A204.1 (cell line): ENCODE results near the gene CSTF1.

ENCODE experiments used
- FAIRE-seq: peaks from 2 replicates; lab custom pipeline; 2012; peaks lifted over from hg19 to GRCh38; lab: Jason Lieb, UNC

Gene CSTF1

DNA sequence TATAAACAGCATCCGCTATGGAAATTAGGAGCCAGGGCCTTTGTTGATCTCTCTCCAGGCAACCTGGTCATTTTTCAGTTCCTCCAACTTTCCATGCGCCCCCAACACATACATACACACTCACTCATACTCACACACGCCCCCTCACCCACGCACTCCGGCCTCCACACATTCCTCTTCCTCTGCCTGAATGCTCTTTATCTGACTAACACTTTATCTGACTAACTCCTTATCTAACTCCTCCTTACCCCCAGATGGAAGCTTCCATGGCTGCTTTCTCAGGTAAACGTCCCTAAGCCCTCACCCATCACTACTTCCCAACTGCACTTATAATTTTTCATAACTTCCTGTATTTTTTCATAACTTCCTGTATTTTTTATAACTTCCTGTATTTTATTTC lies 37.1 kb downstream of the CSTF1 start:
- FAIRE-seq, result no peak

DNA sequence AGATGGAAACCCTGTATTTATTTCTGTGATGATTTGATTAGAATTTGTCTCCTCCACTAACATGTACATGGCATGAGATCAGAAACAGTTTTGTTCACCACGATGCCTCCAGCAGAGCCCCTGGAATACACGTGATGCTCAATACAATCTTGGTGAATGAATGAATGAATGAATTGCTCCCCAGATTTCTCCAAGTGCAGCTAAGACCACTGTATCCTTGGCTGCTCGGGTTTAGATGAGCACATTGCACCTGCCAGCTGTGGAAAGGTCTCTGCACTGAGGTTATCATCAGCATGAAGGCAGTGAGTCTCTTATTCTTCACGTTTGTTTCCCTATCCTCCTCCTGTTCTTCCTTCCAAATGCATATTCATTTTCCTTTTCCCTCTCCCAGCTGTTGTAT lies 37.5 kb downstream of the CSTF1 start:
- FAIRE-seq, result no peak

DNA sequence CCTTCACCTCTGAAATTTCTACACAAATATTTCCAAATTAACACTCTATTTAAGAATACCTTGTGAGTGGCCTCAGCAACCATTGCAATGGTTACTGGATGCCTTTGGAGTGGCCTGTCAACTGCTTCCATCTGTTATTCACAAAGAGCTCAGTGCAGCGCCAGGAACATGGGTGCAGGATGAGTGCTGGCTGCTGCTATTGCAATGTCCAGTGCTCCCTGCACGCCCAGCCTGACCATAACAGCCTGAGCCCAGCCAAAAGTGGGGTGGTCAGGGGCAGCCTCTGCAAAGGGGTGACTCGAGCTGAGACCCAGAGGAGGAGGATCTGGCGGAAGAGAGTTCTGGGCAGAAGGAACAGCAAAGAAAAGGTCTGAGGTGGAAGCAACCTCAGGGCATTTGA lies 38.0 kb downstream of the CSTF1 start:
- no peak for FAIRE-seq

DNA sequence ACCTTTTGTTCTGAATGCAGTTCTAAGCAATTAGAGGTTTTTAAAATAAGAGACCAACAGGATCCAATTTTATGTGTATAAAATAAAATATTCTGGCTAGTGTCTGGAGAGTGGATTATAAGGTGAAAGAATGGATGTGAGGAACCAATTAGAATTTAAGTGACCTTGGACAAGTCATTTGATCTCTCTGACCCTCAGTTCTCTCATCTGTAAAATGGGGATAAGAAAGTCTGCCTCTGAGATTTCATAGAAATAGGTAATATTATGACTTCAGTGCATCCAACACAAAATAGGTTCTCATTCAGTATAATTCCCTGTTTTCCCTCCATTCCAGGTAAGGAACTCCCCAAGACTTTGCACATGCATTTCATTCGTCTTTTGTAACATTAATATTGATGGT lies 38.5 kb downstream of the CSTF1 start:
- FAIRE-seq, result no peak

- no peak for FAIRE-seq
Observed at GRCh38 chr20:56431471-56431870, 39.0 kb downstream of the CSTF1 start.

DNA sequence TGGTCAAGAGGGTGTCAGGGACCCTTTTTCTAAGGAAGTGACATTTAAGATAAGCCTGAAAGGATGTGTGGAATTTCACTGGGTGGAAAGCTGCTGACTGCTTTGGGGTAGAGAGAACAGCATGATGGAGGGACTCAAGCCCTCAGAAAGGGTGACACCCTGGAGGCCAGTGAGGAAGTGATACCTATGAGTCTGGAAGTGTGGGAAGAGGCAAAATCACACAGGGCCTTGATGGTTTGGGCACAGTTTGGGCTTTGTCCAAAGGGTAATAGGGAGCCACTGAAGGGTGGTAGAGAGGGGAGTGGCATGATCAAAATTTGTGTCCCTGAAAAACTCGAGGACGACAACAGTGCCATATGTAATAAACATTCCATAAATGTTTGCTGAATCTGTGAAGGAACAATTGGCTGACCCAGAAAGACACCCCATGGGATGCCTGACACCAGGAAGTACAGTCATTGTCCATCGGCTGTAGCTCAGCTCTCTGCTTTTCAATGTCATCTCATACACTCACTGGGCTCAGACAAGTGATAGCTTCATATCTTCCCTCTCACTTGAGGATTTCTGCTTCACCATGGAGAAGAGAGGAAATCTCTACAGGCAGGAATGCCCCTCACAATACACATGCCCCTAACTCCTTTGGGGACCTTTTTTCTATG lies 40.9 kb downstream of the CSTF1 start:
- no peak for FAIRE-seq

DNA sequence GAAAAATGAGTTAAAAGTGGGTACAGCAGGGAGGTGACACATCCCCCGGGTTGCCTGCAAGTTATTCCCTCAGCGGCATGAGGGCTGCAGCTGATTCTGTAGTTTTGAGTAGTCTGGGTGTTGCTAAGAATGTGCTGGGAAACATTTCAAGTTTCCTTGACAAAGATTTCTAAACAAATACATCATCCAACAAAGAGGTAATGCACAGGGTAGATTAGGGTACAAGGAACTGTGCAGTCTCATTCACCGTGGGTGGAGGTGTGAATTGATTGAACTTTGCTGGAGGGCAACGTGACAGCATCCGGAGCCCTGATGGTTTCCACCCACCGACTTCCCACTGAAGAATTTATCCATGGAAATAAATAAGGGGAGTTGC lies 41.4 kb downstream of the CSTF1 start:
- FAIRE-seq, result no peak

GRCh38 chr20:56437196-56437960 lies 44.9 kb downstream of the CSTF1 start:
- FAIRE-seq, result no peak

DNA sequence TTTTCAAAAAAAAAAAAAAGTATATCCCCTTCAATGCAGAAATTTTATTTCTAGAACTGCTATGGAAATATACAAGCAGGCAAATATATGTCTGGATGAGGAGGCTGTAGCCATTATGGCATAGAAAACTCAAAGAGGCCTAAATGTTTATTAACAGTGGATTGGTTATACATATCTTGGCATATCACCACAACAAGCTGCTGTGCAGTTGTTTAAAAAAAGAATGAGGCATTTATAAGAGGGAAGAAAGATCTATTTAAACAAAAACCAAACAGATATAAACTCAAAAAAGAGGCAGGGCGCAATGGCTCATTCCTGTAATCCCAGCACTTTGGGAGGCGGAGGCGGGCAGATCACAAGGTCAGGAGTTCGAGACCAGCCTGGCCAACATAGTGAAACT lies 45.8 kb downstream of the CSTF1 start:
- FAIRE-seq, result no peak

- no peak for FAIRE-seq
Observed at GRCh38 chr20:56439771-56440291, 47.4 kb downstream of the CSTF1 start.

DNA sequence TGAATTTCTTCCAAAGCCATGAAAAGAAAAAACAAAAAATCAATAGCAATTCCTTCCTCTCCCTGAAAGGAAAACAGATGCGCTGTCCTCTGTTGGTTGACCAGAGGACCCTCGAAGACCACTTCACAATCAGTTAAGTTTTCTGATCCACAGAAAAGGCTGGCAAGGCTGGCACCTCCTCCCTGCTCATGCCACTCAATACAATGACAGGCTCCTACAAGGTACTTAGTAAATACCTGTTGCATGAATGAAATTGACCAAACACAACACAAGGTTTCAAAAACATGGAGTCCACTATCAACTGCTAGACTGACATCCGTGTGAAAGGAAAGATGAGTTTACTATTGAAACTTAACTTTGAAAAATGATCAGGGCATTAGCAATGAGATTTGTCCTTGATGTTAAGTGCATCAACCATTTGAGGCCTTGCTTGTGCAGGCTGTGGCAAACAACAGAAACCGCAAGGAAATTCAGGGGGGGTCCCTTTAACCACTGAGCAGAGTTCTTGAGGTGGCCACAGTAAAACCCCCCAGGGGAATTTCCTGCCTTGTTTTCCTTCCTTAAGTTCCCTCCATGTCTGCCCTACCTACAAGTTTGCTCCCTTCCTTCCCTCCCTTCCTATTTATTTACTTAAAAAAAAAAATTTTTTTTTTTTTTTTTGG lies 48.0 kb downstream of the CSTF1 start:
- FAIRE-seq, result no peak

DNA sequence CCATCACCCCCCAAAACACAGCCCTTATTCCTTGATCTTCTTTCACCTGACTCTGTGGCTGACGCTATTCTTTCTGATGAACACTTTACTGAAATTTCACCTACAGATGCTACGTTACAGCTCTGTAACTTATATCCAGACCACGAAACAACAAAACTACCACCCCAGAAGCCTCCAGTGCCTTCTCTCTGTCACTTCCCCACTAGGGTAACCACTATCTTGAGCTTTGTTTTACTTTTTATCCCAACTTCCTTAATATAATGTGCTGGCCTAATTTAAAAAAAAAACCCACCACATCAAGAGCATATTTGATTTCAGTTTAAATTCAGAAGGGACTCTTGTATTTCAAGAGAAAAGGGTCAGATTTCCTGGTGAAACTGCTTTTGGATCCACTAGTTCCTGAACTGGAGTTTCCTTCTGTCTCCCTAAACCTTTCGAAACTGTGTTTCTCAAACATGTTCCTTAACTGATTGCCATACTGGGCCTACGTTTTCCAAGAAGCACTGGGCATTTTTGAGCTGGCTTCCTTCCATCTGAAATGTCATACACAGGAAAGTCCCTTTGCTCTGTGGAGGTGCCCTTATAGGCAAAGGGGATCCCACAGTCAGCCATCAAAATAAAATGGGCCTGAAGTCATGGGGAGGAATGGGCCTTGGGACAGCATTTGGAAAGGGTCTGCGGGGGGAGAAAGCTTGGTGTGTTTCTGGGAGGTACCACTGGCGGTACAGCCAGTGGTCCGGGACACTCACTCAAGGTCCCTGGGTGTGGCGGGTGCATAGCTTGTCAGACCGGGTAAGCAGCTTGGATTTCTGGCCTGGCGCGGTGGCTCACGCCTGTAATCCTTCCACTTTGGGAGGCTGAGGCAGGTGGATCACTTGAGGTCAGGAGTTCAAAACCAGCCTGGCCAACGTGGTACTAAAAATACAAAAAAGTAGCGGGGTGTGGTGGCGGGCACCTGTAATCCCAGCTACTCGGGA lies 50.2 kb downstream of the CSTF1 start:
- no peak for FAIRE-seq

- FAIRE-seq, result no peak
Observed at GRCh38 chr20:56443654-56444540, 51.5 kb downstream of the CSTF1 start.

DNA sequence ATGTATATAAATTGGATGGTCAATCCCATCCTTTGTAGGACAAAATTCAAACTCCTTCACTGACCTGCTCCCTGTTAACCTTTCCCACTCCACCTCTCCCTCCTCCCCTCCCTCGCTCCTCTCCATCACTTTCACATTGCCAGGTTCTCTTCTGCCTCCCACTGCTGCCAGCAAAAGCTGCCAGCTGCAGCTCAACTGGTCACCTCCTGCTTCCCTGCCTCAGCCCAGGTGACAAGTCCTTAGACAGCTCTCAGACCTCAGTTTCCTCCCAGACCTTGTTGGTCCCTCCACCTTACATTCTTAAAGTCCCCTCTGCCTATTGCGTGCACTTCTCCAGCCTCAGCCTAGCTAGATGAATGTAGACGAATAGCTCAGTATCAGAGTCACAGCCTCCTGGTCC lies 52.7 kb downstream of the CSTF1 start:
- FAIRE-seq, result no peak

GRCh38 chr20:56445540-56445939 lies 53.1 kb downstream of the CSTF1 start:
- no peak for FAIRE-seq

DNA sequence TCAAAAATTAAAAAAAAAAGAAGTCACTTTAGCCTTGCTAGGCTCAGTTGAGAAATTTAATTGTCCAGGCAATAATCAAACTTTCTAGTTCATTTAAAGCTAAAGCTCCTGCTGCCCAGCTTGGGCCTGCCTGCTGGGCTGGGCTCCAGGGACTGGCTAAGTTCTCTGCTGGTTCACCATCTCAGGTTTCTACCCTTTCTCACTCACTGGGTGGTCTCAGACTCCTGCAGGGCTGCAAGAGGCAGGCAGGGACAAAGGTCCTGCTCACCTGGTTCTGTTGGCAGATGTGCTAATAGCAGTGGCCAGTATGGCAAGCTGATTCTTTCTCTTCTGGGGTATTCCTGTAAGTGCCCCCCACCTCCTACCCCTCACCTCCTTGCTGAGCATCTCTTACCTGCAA lies 54.8 kb downstream of the CSTF1 start:
- no peak for FAIRE-seq

DNA sequence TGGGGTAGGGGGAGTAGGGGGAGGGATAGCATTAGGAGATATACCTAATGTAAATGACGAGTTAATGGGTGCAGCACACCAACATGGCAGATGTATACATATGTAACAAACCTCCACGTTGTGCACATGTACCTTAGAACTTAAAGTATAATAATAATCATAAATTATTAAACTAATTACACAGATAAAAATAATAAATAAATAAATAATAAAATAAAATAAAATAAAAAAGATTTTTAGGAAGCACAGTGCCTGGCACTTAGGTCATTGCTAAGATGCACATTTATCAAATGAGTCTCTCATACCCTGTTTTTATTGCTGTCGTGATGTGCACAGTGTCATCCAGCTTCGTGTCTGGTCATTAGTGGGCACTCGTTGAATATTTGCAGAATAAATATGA lies 57.0 kb downstream of the CSTF1 start:
- no peak for FAIRE-seq

DNA sequence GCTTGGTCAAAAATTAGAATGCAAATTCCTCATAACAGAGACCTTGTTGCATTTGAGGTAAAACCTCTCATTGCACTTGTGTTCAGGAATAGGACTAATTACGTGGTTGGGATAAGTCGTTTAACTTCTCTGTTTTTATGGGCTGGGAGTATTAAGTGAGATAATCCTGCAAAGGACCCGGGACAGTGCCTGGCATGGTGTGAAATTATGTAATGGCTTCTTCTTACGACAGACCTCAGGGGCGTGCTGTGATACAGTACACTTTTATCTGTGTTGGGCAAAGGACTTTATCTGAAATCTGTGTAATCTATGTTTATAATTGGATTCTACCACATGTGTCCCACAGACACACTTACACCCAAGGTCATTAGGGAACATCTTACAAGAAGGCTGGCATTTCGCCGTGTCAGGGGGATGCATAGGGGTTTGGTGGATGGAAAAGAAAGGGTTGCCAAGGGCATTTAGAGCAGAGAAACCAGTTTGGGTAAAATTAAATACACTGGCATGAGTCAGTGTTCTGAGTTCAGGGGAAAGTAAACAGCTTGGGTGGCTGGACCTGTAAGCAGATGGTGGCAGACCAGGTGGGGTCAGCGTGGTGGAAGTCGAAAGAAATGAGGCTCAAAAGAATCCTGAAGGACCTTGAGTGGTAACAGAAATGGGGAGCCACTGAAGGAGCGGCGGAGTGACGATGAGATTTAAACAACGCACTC lies 58.8 kb downstream of the CSTF1 start:
- FAIRE-seq, result no peak

GRCh38 chr20:56453352-56453751 lies 60.9 kb downstream of the CSTF1 start:
- FAIRE-seq, result no peak

DNA sequence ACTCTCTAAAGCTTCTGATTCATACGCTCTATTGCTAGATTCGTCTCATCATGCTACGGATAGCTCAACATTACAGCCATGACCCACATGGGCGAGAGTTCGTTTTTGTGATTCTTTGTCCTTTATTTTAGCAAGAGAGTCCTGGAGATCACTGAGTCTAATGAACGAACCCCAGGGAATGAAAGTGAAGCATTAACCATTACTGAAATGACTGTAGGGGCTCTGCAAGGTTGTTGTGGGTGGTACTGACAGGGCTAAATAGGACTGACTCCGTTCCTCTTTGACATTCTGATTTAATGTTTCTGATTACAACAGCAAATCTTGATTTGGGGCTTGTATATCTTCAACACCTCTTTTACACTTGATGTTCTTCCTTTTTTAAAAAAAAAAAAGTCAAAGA lies 62.3 kb downstream of the CSTF1 start:
- no peak for FAIRE-seq
